ENCODE results near the gene PIGM. TPM values are rescaled to one million over a fixed set of nuclear protein-coding genes. Genes with fewer than 3 reads are reported as not detected.

Gene PIGM
- polyA plus RNA-seq, 1 experiment: 6.6 TPM

- no peaks in the 10 kb centered on the region; the same call in 1 of the 2 replicates for H3K9me3 ChIP-seq (ENCODE audit: control insufficient read depth, insufficient read depth, low read length)
- DNase-seq (ENCODE audit: low read depth, low spot score): no peak
- H3K27ac ChIP-seq (ENCODE audit: low read depth, low read length): no peak overlapping the region
- CTCF ChIA-PET: interaction anchor here (0.7 to 2.4 kb wide), 5 partner anchors 11 to 246 kb away, joined by 3 to 15 read pairs (median 5); no protein-coding TSS in a partner anchor
- POLR2A ChIA-PET: no interaction called here
- H3K4me3 ChIP-seq (ENCODE audit: low read depth, low read length): no peak overlapping the region
- H3K27me3 ChIP-seq (ENCODE audit: control insufficient read depth, insufficient read depth, low read length): peaks cover 65% of the 10 kb centered on the region
- no peak for TF ChIP-seq CTCF (IDR thresholded peaks at IDR 0.05; ENCODE audit: low read depth, low read length)
These were observed 35.3 kb upstream of the PIGM start for GRCh38 chr1:160066829-160067745.

- ChIA-PET CTCF (no interaction called here), POLR2A (no interaction called here)
- no peak for TF ChIP-seq CTCF (IDR thresholded peaks at IDR 0.05; ENCODE audit: low read depth, low read length)
These were observed 33.0 kb upstream of the PIGM start for GRCh38 chr1:160064746-160065145.

GRCh38 chr1:160064164-160064563 lies 32.4 kb upstream of the PIGM start:
- ChIA-PET CTCF (interaction anchor here (0.6 to 2.2 kb wide), 4 partner anchors 14 to 57 kb away, joined by 3 to 13 read pairs (median 3); no protein-coding TSS in a partner anchor), POLR2A (no interaction called here)
- no peak overlapping the region for H3K4me3 ChIP-seq (ENCODE audit: low read depth, low read length)
- no peak overlapping the region for H3K27ac ChIP-seq (ENCODE audit: low read depth, low read length)
- no peaks in the 10 kb centered on the region for H3K9me3 ChIP-seq (ENCODE audit: control insufficient read depth, insufficient read depth, low read length)
- no peak for TF ChIP-seq CTCF (IDR thresholded peaks at IDR 0.05; ENCODE audit: low read depth, low read length)
- no peak for DNase-seq (ENCODE audit: low read depth, low spot score)
- H3K27me3 ChIP-seq (ENCODE audit: control insufficient read depth, insufficient read depth, low read length): peaks cover 58% of the 10 kb centered on the region

More at GRCh38 chr1:160064746-160065145, 33.0 kb upstream of the PIGM start:
- no peak overlapping the region for H3K4me3 ChIP-seq (ENCODE audit: low read depth, low read length)
- H3K9me3 ChIP-seq (ENCODE audit: control insufficient read depth, insufficient read depth, low read length): no peaks in the 10 kb centered on the region
- no peak for DNase-seq (ENCODE audit: low read depth, low spot score)
- H3K27ac ChIP-seq (ENCODE audit: low read depth, low read length): no peak overlapping the region
- peaks cover 58% of the 10 kb centered on the region for H3K27me3 ChIP-seq (ENCODE audit: control insufficient read depth, insufficient read depth, low read length)

GRCh38 chr1:160063176-160063575 lies 31.4 kb upstream of the PIGM start:
- peaks cover 55% of the 10 kb centered on the region for H3K27me3 ChIP-seq (ENCODE audit: control insufficient read depth, insufficient read depth, low read length)

More at GRCh38 chr1:160063176-160063575, 31.4 kb upstream of the PIGM start:
- ChIA-PET CTCF (interaction anchor here (1.1 to 2.2 kb wide), 3 partner anchors 17 to 56 kb away, joined by 3 to 13 read pairs (median 7); no protein-coding TSS in a partner anchor), POLR2A (no interaction called here)
- H3K27ac ChIP-seq (ENCODE audit: low read depth, low read length): no peak overlapping the region
- no peak for TF ChIP-seq CTCF (IDR thresholded peaks at IDR 0.05; ENCODE audit: low read depth, low read length)
- DNase-seq (ENCODE audit: low read depth, low spot score): no peak
- no peaks in the 10 kb centered on the region for H3K9me3 ChIP-seq (ENCODE audit: control insufficient read depth, insufficient read depth, low read length)
- no peak overlapping the region for H3K4me3 ChIP-seq (ENCODE audit: low read depth, low read length)
